HepG2 (cell line): ENCODE data around the gene NDUFA8. TPM values are rescaled to one million over a fixed set of nuclear protein-coding genes. Genes with fewer than 3 reads are reported as not detected.

Experiments
- ATAC-seq: fragments of 200-7000 bp; cut with Tn5 transposase; 3 replicates; pipeline ENCODE4 v1.9.1; 2020; ENCODE audit warnings: mild to moderate bottlenecking, moderate library complexity
- BruUV-seq: library from RNA; stranded (reverse); fragments of 400-500 nt; replicated peaks from 2 replicates; lab custom pipeline; 2021; lab: Mats Ljungman, UMichigan
- CTCF ChIA-PET: fragments of 300-600 bp; formaldehyde crosslinking; extraction: SDS; loops from one replicate; lab custom pipeline; 2021; ENCODE audit warnings: low total read pairs, inconsistent platforms, low intra/inter-chr PET ratio; lab: Yijun Ruan, JAX
- POLR2A ChIA-PET: fragments of 350-600 bp; sonication (Branson Sonifier 250); formaldehyde crosslinking; loops from one replicate; lab custom pipeline; 2020; ENCODE audit warnings: antibody characterized with exemption, inconsistent platforms; lab: Yijun Ruan, JAX
- DNase-seq: peaks from one replicate; pipeline ENCODE4 v3.0.0-alpha.2; 2015; ENCODE audit warnings: low spot score
- FAIRE-seq: peaks from 3 replicates; lab custom pipeline; 2011; peaks lifted over from hg19 to GRCh38; lab: Jason Lieb, UNC
- H2AFZ ChIP-seq: one replicate; pipeline ENCODE4 v1.6.1; 2011; ENCODE audit warnings: low read length, inconsistent platforms
- H3K27ac ChIP-seq: fragments of 300-600 bp; 3 replicates; pipeline ENCODE4 v1.8.0; 2011; ENCODE audit warnings: mixed run types, mild to moderate bottlenecking, mixed read lengths, low read length, inconsistent platforms; ENCODE audit not compliant: insufficient read depth; ENCODE audit errors: extremely low read length
- H3K27me3 ChIP-seq, 2 experiments: fragments of 200-600 bp in 1 of 2; 2 replicates in 1 of 2; 3 replicates in 1 of 2; pipeline versions ENCODE4 v1.6.0 to v1.8.0; 2011; ENCODE audit warnings: low read length in 2 of 2, mild to moderate bottlenecking in 2 of 2, moderate library complexity in 2 of 2, inconsistent platforms in 1 of 2; ENCODE audit not compliant: insufficient read depth in 2 of 2, control insufficient read depth in 1 of 2
- H3K36me3 ChIP-seq, 2 experiments: fragments of 200-600 bp in 1 of 2; replicated peaks in 1 of 2; 2 replicates in 1 of 2; 3 replicates in 1 of 2; pipeline versions ENCODE4 v1.5.1 to v1.8.0; 2011; ENCODE audit warnings: low read length in 2 of 2, inconsistent platforms in 1 of 2; ENCODE audit not compliant: insufficient read depth in 2 of 2, control insufficient read depth in 1 of 2
- H3K4me1 ChIP-seq: 2 replicates; pipeline ENCODE4 v1.5.1; 2012; ENCODE audit warnings: low read length, inconsistent platforms; ENCODE audit not compliant: insufficient read depth
- H3K4me2 ChIP-seq: 2 replicates; pipeline ENCODE4 v1.6.0; 2011; ENCODE audit warnings: low read depth, low read length, inconsistent platforms
- H3K4me3 ChIP-seq, 3 experiments: fragments of 200-600 bp in 1 of 3; sonication (generic), shearing (Covaris generic) in 1 of 3; replicated peaks in 1 of 3; 2 replicates each; pipeline ENCODE4 v1.5.1; 2011 to 2016; ENCODE audit warnings: low read length in 3 of 3, inconsistent platforms in 2 of 3, low read depth in 2 of 3, mild to moderate bottlenecking in 2 of 3, control low read depth in 1 of 3, mixed read lengths in 1 of 3; ENCODE audit not compliant: insufficient read depth in 1 of 3
- H3K79me2 ChIP-seq: one replicate; pipeline ENCODE4 v1.6.1; 2011; ENCODE audit warnings: low read length, inconsistent platforms; ENCODE audit not compliant: insufficient read depth
- H3K9ac ChIP-seq: 2 replicates; pipeline ENCODE4 v1.6.0; 2011; ENCODE audit warnings: mild to moderate bottlenecking, low read depth, low read length, inconsistent platforms; ENCODE audit not compliant: insufficient read depth
- H3K9me3 ChIP-seq: 2 replicates; pipeline ENCODE4 v1.5.1; 2012; ENCODE audit warnings: mild to moderate bottlenecking, low read length
- H4K20me1 ChIP-seq: 2 replicates; pipeline ENCODE4 v1.6.0; 2011; ENCODE audit warnings: inconsistent platforms, mild to moderate bottlenecking, low read length, moderate library complexity; ENCODE audit not compliant: insufficient read depth
- DNMT1 ChIP-seq: sonication (generic); formaldehyde crosslinking; IDR thresholded peaks from 2 replicates; pipeline ENCODE4 v1.5.1; 2020; ENCODE audit warnings: mild to moderate bottlenecking, missing genetic modification reagents
- FOXO1 ChIP-seq: sonication (generic); formaldehyde crosslinking; IDR thresholded peaks from 2 replicates; pipeline ENCODE4 v1.4.0; 2020; ENCODE audit warnings: missing genetic modification reagents
- KLF9 ChIP-seq: IDR thresholded peaks from 2 replicates; pipeline ENCODE4 v1.6.1; 2016; ENCODE audit warnings: low read depth
- LCORL ChIP-seq, 2 experiments: fragments of 450-650 bp in 1 of 2; sonication (generic) in 1 of 2; formaldehyde crosslinking in 1 of 2; IDR thresholded peaks; 2 replicates each; pipeline versions ENCODE4 v1.5.0 to v1.6.1; 2017 to 2020; ENCODE audit warnings: antibody characterized with exemption in 1 of 2, missing genetic modification reagents in 1 of 2
- MATR3 ChIP-seq: sonication (generic); formaldehyde crosslinking; IDR thresholded peaks from 2 replicates; pipeline ENCODE4 v1.4.0; 2020; ENCODE audit warnings: missing genetic modification reagents
- MIER2 ChIP-seq: IDR thresholded peaks from 2 replicates; pipeline ENCODE4 v1.6.1; 2016; ENCODE audit warnings: missing biosample characterization, missing genetic modification reagents
- RFXANK ChIP-seq: IDR thresholded peaks from 2 replicates; pipeline ENCODE4 v1.6.1; 2016
- RXRB ChIP-seq: IDR thresholded peaks from 2 replicates; pipeline ENCODE4 v1.6.1; 2016; ENCODE audit warnings: borderline replicate concordance, missing genetic modification reagents, missing compliant biosample characterization
- SMAD1 ChIP-seq: sonication (generic); formaldehyde crosslinking; IDR thresholded peaks from 2 replicates; pipeline ENCODE4 v1.4.0; 2020; ENCODE audit warnings: missing genetic modification reagents, low read depth, mild to moderate bottlenecking, borderline replicate concordance
- U2AF1 ChIP-seq: fragments of 200-400 bp; formaldehyde crosslinking; optimal IDR thresholded peaks from 2 replicates; pipeline ENCODE3; 2017; ENCODE audit warnings: mild to moderate bottlenecking, low read depth, low read length
- ZNF10 ChIP-seq: sonication (generic); formaldehyde crosslinking; IDR thresholded peaks from 2 replicates; pipeline ENCODE4 v1.4.0; 2020; ENCODE audit warnings: mild to moderate bottlenecking, low read depth, missing genetic modification reagents, borderline replicate concordance
- ZNF263 ChIP-seq: sonication (generic); formaldehyde crosslinking; IDR thresholded peaks from 2 replicates; pipeline ENCODE4 v1.4.0; 2020; ENCODE audit warnings: missing genetic modification reagents
- WGBS: methylation state at CpG from one replicate; pipeline ENCODE4 v1.1.6; 2017; ENCODE audit warnings: low lambda C conversion rate; 5-methylcytosine and 5-hydroxymethylcytosine counted together
- in situ Hi-C: cut with HindIII; loops from 2 replicates; pipeline ENCODE4 v1.10.0; 2017; ENCODE audit warnings: low pct_unique_long_range_greater_than_20kb; ENCODE audit not compliant: extremely low pct_ligation_motif_present
- intact Hi-C: fragments of 100-400 bp; cut with micrococcal nuclease; formaldehyde crosslinking; loops from one replicate; pipeline ENCODE4 v1.10.0; 2022; ENCODE audit not compliant: unreplicated experiment
- polyA plus RNA-seq, 8 experiments: library from polyadenylated mRNA; depleted of rRNA in 3 of 8; stranded (reverse) in 7 of 8; unstranded in 1 of 8; fragments of >200 nt; fragmentation: Illumina TruSeq in 4 of 8; extraction: Trizol in 4 of 8; gene quantifications; 2 replicates each; pipeline versions ENCODE4 v1.2.1 to v1.2.3, GENCODE V29; 2011 to 2016; ENCODE audit warnings: low read depth in 4 of 8, missing spikeins in 1 of 8, mixed read lengths in 1 of 8; ENCODE audit not compliant: insufficient read depth in 1 of 8
- total RNA-seq, 5 experiments: library from RNA; depleted of rRNA; stranded (reverse); fragments of >200 nt; fragmentation: Illumina TruSeq; extraction: Trizol; gene quantifications; 2 replicates each; pipeline ENCODE4 v1.2.3, GENCODE V29; 2016; ENCODE audit warnings: low read depth in 1 of 5
- TF ChIP-seq, protein P1 (sequence below): sonication (generic); formaldehyde crosslinking; IDR thresholded peaks from 2 replicates; pipeline ENCODE4; 2020; ENCODE audit warnings: missing genetic modification reagents, mild to moderate bottlenecking, borderline replicate concordance
- TF ChIP-seq, protein P2 (sequence below): sonication (generic); formaldehyde crosslinking; IDR thresholded peaks from 2 replicates; pipeline ENCODE4 v1.5.0; 2020; ENCODE audit warnings: missing genetic modification reagents, mild to moderate bottlenecking, borderline replicate concordance
- TF ChIP-seq, protein P3 (sequence below): sonication (generic); formaldehyde crosslinking; IDR thresholded peaks from 2 replicates; pipeline ENCODE4 v1.4.0; 2020; ENCODE audit warnings: missing genetic modification reagents, borderline replicate concordance
- TF ChIP-seq, protein P4 (sequence below): fragments of 450-650 bp; IDR thresholded peaks from 2 replicates; pipeline ENCODE4 v1.6.1; 2017

Gene NDUFA8
- total and polyA plus RNA-seq, 2 of the 13 experiments (the other 11 are each of a cell fraction or from before 2014, with no cell fraction given), result 68.6 to 71.7 TPM

DNA sequence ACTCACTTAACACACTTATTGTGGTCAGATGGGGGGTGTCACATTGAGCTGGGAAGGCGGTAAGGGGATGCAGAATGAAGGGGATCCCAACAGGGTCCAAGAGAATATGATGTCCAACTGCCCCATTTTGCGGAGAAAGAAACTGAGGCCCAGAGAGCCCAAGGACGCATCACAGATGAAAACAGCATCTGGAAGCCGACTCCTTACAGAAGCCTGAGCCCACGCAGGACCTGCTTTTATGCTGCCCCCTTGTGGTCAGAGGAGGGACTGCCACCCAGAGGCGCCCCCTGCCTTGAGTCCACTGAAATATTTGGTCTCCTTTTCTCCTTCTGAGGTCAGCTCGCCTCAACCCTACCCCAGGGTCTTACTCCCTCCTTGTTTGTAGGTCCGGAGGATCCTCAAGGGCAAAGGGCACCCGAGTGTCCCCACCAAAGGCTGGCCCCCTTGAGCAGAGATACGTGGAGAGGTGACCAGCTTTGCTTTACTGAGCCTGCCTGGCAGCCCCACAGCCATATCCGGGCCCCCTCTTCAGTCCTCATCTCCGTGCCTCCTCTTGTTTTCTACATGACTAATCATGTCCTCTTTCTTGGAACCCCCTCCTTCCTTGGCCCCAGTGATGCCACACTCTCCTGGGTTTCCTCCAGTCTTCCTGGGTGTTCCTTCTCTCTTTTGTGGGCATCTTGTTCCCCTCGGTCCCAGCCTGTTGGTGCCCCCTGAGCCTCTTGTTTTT, 36.5 kb downstream of the NDUFA8 start (continued):
- 0 out of 2 replicates have a peak, but pooled peaks have one; percentile 21 for TF ChIP-seq FOXO1 (CRISPR knock-in tag)
- no peak for TF ChIP-seq KLF9 (CRISPR knock-in tag)
- 0 out of 2 replicates have a peak, but pooled peaks have one; percentile 46 for TF ChIP-seq SMAD1 (CRISPR knock-in tag)
- TF ChIP-seq, protein P1, sequence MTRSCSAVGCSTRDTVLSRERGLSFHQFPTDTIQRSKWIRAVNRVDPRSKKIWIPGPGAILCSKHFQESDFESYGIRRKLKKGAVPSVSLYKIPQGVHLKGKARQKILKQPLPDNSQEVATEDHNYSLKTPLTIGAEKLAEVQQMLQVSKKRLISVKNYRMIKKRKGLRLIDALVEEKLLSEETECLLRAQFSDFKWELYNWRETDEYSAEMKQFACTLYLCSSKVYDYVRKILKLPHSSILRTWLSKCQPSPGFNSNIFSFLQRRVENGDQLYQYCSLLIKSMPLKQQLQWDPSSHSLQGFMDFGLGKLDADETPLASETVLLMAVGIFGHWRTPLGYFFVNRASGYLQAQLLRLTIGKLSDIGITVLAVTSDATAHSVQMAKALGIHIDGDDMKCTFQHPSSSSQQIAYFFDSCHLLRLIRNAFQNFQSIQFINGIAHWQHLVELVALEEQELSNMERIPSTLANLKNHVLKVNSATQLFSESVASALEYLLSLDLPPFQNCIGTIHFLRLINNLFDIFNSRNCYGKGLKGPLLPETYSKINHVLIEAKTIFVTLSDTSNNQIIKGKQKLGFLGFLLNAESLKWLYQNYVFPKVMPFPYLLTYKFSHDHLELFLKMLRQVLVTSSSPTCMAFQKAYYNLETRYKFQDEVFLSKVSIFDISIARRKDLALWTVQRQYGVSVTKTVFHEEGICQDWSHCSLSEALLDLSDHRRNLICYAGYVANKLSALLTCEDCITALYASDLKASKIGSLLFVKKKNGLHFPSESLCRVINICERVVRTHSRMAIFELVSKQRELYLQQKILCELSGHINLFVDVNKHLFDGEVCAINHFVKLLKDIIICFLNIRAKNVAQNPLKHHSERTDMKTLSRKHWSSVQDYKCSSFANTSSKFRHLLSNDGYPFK (CRISPR knock-in tag), result 0 out of 2 replicates have a peak, but pooled peaks have one; percentile 17
- TF ChIP-seq, protein P2, sequence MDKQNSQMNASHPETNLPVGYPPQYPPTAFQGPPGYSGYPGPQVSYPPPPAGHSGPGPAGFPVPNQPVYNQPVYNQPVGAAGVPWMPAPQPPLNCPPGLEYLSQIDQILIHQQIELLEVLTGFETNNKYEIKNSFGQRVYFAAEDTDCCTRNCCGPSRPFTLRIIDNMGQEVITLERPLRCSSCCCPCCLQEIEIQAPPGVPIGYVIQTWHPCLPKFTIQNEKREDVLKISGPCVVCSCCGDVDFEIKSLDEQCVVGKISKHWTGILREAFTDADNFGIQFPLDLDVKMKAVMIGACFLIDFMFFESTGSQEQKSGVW (CRISPR knock-in tag), result no peak
- 0 out of 2 replicates have a peak, but pooled peaks have one; percentile 22 for TF ChIP-seq MIER2 (CRISPR knock-in tag)
- 0 out of 2 replicates have a peak, but pooled peaks have one; percentile 10 for TF ChIP-seq RXRB (CRISPR knock-in tag)

DNA sequence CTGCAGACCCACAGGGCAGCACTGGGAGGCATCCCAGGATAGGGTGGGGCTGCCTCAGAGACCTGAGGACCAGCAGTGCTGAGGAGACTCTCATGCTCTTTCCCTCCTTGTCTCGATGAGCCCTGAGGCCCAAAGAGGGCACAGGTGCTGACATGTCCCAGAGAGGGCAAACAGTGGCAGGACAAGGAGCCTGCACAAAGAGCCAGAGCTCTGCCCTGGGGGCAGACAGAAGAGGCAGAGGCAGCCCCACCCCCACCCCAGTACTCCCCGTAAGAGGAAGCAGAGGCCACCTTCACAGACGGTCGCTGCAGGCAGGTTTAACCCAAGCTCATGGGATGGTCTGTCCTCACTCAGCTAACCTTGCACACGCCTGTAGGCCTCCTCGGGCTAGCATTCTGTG, 37.1 kb downstream of the NDUFA8 start:
- no peaks in the 10 kb centered on the region for H3K9me3 ChIP-seq
- no peak overlapping the region for H3K4me2 ChIP-seq
- no peaks in the 10 kb centered on the region for H3K79me2 ChIP-seq
- H2AFZ ChIP-seq, result no peak overlapping the region
- ATAC-seq (no peak), FAIRE-seq (no peak), DNase-seq (no peak)
- H3K27ac ChIP-seq, result no peak overlapping the region
- no peak overlapping the region for H3K9ac ChIP-seq
- H3K27me3 ChIP-seq, result peaks cover 0 to 5% of the 10 kb centered on the region in 2 experiments; a peak in 1 of 5 replicates
- no peak overlapping the region for H3K4me3 ChIP-seq
- BruUV-seq, result no TSS peak
- POLR2A ChIA-PET, result interaction anchor here (1.1 kb wide), 1 partner anchor 23 kb away, joined by 4 read pairs; no protein-coding TSS in a partner anchor
- H3K4me1 ChIP-seq, result peaks cover 28% of the 10 kb centered on the region
- CTCF ChIA-PET, result interaction anchor here (1.2 to 6.0 kb wide), 5 partner anchors 18 to 226 kb away, joined by 5 to 95 read pairs (median 8); no protein-coding TSS in a partner anchor
- WGBS, result 52% methylated on average over 5 of the region's 6 CpGs
- no peaks in the 10 kb centered on the region for H3K36me3 ChIP-seq
- intact Hi-C loops (no loop called here), in situ Hi-C loops (loop anchor here (5.0 to 10.0 kb wide), 2 partner anchors 225 to 332 kb away; no protein-coding TSS in a partner anchor)
- H4K20me1 ChIP-seq, result no peaks in the 10 kb centered on the region
- no peak for TF ChIP-seq RFXANK
- TF ChIP-seq ZNF10 (CRISPR knock-in tag), result no peak
- TF ChIP-seq ZNF263 (CRISPR knock-in tag), result no peak
- no peak for TF ChIP-seq DNMT1 (CRISPR knock-in tag)
- no peak for TF ChIP-seq MATR3 (CRISPR knock-in tag)
- TF ChIP-seq U2AF1, result no peak
- TF ChIP-seq LCORL (IDR thresholded peaks at IDR 0.05), result no peak
- TF ChIP-seq LCORL (CRISPR knock-in tag; IDR thresholded peaks at IDR 0.05), result no peak
- TF ChIP-seq, protein P3, sequence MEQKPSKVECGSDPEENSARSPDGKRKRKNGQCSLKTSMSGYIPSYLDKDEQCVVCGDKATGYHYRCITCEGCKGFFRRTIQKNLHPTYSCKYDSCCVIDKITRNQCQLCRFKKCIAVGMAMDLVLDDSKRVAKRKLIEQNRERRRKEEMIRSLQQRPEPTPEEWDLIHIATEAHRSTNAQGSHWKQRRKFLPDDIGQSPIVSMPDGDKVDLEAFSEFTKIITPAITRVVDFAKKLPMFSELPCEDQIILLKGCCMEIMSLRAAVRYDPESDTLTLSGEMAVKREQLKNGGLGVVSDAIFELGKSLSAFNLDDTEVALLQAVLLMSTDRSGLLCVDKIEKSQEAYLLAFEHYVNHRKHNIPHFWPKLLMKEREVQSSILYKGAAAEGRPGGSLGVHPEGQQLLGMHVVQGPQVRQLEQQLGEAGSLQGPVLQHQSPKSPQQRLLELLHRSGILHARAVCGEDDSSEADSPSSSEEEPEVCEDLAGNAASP (CRISPR knock-in tag), result no peak
- TF ChIP-seq, protein P4, sequence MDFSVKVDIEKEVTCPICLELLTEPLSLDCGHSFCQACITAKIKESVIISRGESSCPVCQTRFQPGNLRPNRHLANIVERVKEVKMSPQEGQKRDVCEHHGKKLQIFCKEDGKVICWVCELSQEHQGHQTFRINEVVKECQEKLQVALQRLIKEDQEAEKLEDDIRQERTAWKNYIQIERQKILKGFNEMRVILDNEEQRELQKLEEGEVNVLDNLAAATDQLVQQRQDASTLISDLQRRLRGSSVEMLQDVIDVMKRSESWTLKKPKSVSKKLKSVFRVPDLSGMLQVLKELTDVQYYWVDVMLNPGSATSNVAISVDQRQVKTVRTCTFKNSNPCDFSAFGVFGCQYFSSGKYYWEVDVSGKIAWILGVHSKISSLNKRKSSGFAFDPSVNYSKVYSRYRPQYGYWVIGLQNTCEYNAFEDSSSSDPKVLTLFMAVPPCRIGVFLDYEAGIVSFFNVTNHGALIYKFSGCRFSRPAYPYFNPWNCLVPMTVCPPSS, result no peak
